Lower leg skin (tissue), 3 donors: ENCODE data around the gene ATG4B.

Experiments used
- POLR2A ChIP-seq, 2 donors: fragments of 450-650 bp; IDR thresholded peaks; one replicate each; pipeline ENCODE4 v1.6.1; 2016 to 2017; ENCODE audit warnings: antibody characterized with exemption in 2 of 2, mild to moderate bottlenecking in 1 of 2, moderate library complexity in 1 of 2
- TF ChIP-seq, protein P1 (sequence below), 3 donors: fragments of 450-650 bp; IDR thresholded peaks; one replicate each; pipeline ENCODE4 v1.5.1; 2016; ENCODE audit warnings: antibody characterized with exemption in 3 of 3, mild to moderate bottlenecking in 3 of 3, moderate library complexity in 2 of 3

DNA sequence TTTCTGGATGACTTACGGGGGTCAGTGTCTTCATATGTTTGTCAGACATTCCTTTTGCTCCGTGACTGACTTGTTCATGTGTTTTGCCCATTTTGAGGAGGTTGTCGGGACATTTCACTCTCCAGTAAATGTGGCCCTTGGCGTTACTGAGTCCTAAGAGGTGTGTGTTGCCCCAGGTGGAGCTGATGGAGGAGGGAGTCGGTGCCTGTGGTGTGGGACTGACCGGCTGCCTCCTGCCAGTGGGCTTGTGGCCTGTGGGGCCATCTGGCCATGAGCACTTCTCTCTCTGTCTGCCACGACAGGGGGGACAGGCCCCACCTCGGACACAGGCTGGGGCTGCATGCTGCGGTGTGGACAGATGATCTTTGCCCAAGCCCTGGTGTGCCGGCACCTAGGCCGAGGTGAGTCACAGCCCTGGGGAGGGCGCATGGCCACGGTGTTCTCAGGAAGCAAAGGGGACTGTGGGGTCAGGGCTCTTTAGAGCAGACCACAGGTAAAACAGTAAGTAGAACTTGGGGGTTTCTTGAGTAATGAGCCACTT, 15.8 kb downstream of the ATG4B start:
- TF ChIP-seq, protein P1, sequence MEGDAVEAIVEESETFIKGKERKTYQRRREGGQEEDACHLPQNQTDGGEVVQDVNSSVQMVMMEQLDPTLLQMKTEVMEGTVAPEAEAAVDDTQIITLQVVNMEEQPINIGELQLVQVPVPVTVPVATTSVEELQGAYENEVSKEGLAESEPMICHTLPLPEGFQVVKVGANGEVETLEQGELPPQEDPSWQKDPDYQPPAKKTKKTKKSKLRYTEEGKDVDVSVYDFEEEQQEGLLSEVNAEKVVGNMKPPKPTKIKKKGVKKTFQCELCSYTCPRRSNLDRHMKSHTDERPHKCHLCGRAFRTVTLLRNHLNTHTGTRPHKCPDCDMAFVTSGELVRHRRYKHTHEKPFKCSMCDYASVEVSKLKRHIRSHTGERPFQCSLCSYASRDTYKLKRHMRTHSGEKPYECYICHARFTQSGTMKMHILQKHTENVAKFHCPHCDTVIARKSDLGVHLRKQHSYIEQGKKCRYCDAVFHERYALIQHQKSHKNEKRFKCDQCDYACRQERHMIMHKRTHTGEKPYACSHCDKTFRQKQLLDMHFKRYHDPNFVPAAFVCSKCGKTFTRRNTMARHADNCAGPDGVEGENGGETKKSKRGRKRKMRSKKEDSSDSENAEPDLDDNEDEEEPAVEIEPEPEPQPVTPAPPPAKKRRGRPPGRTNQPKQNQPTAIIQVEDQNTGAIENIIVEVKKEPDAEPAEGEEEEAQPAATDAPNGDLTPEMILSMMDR (IDR thresholded peaks at IDR 0.05) = no peak
- no peak for TF ChIP-seq POLR2A (IDR thresholded peaks at IDR 0.05)
